Epithelial cell of proximal tubule (primary cell): Measurements from ENCODE around the gene LEO1. TPM values are rescaled to one million over a fixed set of nuclear protein-coding genes. Genes with fewer than 3 reads are reported as not detected.

Source experiments
- DNase-seq: peaks from one replicate; pipeline ENCODE4 v3.0.0-alpha.2; 2011; ENCODE audit warnings: low read depth
- H3K4me3 ChIP-seq: 2 replicates; pipeline ENCODE4 v1.5.1; 2011; ENCODE audit warnings: low read depth, mild to moderate bottlenecking, low read length
- total RNA-seq: library from RNA; depleted of rRNA; stranded (reverse); fragments of >200 nt; gene quantifications from 2 replicates; pipeline ENCODE4 v1.2.3, GENCODE V29; 2015
- TF ChIP-seq, protein P1 (sequence below): conservative IDR thresholded peaks from 2 replicates; pipeline ENCODE4 v1.5.1; 2012; ENCODE audit warnings: low read depth, mild to moderate bottlenecking, low read length

LEO1 gene
- total RNA-seq, 1 donor from 2014 or later, result 31.5 TPM

GRCh38 chr15:52016316-52016715 is 44.7 kb upstream of the LEO1 start:
- DNase-seq, result no peak
- TF ChIP-seq, protein P1, sequence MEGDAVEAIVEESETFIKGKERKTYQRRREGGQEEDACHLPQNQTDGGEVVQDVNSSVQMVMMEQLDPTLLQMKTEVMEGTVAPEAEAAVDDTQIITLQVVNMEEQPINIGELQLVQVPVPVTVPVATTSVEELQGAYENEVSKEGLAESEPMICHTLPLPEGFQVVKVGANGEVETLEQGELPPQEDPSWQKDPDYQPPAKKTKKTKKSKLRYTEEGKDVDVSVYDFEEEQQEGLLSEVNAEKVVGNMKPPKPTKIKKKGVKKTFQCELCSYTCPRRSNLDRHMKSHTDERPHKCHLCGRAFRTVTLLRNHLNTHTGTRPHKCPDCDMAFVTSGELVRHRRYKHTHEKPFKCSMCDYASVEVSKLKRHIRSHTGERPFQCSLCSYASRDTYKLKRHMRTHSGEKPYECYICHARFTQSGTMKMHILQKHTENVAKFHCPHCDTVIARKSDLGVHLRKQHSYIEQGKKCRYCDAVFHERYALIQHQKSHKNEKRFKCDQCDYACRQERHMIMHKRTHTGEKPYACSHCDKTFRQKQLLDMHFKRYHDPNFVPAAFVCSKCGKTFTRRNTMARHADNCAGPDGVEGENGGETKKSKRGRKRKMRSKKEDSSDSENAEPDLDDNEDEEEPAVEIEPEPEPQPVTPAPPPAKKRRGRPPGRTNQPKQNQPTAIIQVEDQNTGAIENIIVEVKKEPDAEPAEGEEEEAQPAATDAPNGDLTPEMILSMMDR, result no peak
- no peak overlapping the region for H3K4me3 ChIP-seq

- TF ChIP-seq, protein P1, result no peak
- no peak for DNase-seq
- H3K4me3 ChIP-seq, result no peak overlapping the region
Measured at GRCh38 chr15:52014616-52015015, 43.0 kb upstream of the LEO1 start.

DNA sequence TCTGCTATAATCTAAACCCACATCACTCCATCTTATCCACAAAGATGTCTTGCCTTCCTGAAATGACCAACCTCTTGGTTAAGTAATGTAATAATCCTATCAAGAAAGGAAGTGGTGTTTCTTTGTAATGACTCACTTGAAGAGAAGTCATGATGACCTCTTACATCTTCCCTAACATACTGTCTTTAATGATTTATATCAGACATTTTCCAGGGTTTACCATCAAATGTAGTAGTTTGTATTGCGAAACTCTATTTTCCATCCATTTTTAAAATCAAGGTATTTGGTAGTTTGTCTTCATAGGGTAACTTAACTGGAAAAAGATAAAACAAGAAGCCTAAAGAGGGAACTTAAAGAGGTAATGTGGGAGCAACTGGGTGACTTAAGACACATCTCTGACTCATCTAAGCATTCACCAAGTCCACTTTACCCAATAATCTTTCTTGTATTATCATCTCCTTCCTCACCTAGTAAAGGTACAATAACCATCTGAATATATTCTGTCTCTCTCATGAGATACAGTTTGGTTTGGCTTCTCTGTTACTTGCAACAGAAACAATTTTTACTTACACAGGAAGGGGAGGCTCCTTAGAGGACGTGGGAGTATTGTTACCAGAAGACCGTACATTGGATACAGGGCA is 41.7 kb upstream of the LEO1 start:
- no peak for DNase-seq

GRCh38 chr15:52012210-52012609 is 40.6 kb upstream of the LEO1 start:
- no peak for DNase-seq
- TF ChIP-seq, protein P1, result no peak

More for the DNA sequence above, 41.7 kb upstream of the LEO1 start:
- TF ChIP-seq, protein P1, result no peak
- H3K4me3 ChIP-seq, result no peak overlapping the region

GRCh38 chr15:52011711-52012144 is 40.1 kb upstream of the LEO1 start:
- H3K4me3 ChIP-seq, result no peak overlapping the region
- no peak for DNase-seq
- TF ChIP-seq, protein P1, result no peak

More at GRCh38 chr15:52012210-52012609, 40.6 kb upstream of the LEO1 start:
- no peak overlapping the region for H3K4me3 ChIP-seq

GRCh38 chr15:52010633-52011595 is 39.3 kb upstream of the LEO1 start:
- H3K4me3 ChIP-seq, result no peak overlapping the region
- no peak for DNase-seq
- TF ChIP-seq, protein P1, result no peak
